HepG2 (cell line): ENCODE results near the gene MYO5B. TPM values are rescaled to one million over a fixed set of nuclear protein-coding genes. Genes with fewer than 3 reads are reported as not detected.

Experiments used
- GATAD2A ChIP-seq: IDR thresholded peaks from 2 replicates; pipeline ENCODE4 v1.6.1; 2016
- GFI1 ChIP-seq: sonication (generic); formaldehyde crosslinking; IDR thresholded peaks from 2 replicates; pipeline ENCODE4 v1.5.0; 2020; ENCODE audit warnings: missing genetic modification reagents, mild to moderate bottlenecking, borderline replicate concordance
- JARID2 ChIP-seq: sonication (generic); formaldehyde crosslinking; IDR thresholded peaks from 2 replicates; pipeline ENCODE4 v1.8.1; 2023; ENCODE audit warnings: missing genetic modification reagents, inconsistent platforms; ENCODE audit not compliant: insufficient replicate concordance
- ZNF574 ChIP-seq: sonication (generic); formaldehyde crosslinking; IDR thresholded peaks from 2 replicates; pipeline ENCODE4 v1.4.0; 2020; ENCODE audit warnings: missing genetic modification reagents
- ZNF776 ChIP-seq: sonication (generic); formaldehyde crosslinking; IDR thresholded peaks from 2 replicates; pipeline ENCODE4 v1.4.0; 2020; ENCODE audit warnings: mild to moderate bottlenecking, missing genetic modification reagents
- polyA plus RNA-seq, 8 experiments: library from polyadenylated mRNA; depleted of rRNA in 3 of 8; stranded (reverse) in 7 of 8; unstranded in 1 of 8; fragments of >200 nt; fragmentation: Illumina TruSeq in 4 of 8; extraction: Trizol in 4 of 8; gene quantifications; 2 replicates each; pipeline versions ENCODE4 v1.2.1 to v1.2.3, GENCODE V29; 2011 to 2016; ENCODE audit warnings: low read depth in 4 of 8, missing spikeins in 1 of 8, mixed read lengths in 1 of 8; ENCODE audit not compliant: insufficient read depth in 1 of 8
- total RNA-seq, 5 experiments: library from RNA; depleted of rRNA; stranded (reverse); fragments of >200 nt; fragmentation: Illumina TruSeq; extraction: Trizol; gene quantifications; 2 replicates each; pipeline ENCODE4 v1.2.3, GENCODE V29; 2016; ENCODE audit warnings: low read depth in 1 of 5
- TF ChIP-seq, protein P1 (sequence below), 2 experiments: fragments of 450-650 bp in 1 of 2; sonication (generic) in 1 of 2; formaldehyde crosslinking in 1 of 2; IDR thresholded peaks; 2 replicates each; pipeline versions ENCODE4 v1.6.1 to v1.8.0; 2016 to 2022; ENCODE audit warnings: antibody characterized with exemption in 1 of 2, mild to moderate bottlenecking in 1 of 2, missing genetic modification reagents in 1 of 2
- TF ChIP-seq, protein P2 (sequence below): sonication (generic); formaldehyde crosslinking; IDR thresholded peaks from 2 replicates; pipeline ENCODE4 v1.8.0; 2022; ENCODE audit warnings: mild to moderate bottlenecking, missing genetic modification reagents, moderate library complexity
- TF ChIP-seq, protein P3 (sequence below): sonication (generic); formaldehyde crosslinking; IDR thresholded peaks from 2 replicates; pipeline ENCODE4 v1.5.1; 2020; ENCODE audit warnings: mild to moderate bottlenecking, missing genetic modification reagents, borderline replicate concordance

The MYO5B gene
- total and polyA plus RNA-seq, 2 of the 13 experiments (the other 11 are each of a cell fraction or from before 2014, with no cell fraction given): 13.1 to 24.0 TPM

- TF ChIP-seq, protein P1, sequence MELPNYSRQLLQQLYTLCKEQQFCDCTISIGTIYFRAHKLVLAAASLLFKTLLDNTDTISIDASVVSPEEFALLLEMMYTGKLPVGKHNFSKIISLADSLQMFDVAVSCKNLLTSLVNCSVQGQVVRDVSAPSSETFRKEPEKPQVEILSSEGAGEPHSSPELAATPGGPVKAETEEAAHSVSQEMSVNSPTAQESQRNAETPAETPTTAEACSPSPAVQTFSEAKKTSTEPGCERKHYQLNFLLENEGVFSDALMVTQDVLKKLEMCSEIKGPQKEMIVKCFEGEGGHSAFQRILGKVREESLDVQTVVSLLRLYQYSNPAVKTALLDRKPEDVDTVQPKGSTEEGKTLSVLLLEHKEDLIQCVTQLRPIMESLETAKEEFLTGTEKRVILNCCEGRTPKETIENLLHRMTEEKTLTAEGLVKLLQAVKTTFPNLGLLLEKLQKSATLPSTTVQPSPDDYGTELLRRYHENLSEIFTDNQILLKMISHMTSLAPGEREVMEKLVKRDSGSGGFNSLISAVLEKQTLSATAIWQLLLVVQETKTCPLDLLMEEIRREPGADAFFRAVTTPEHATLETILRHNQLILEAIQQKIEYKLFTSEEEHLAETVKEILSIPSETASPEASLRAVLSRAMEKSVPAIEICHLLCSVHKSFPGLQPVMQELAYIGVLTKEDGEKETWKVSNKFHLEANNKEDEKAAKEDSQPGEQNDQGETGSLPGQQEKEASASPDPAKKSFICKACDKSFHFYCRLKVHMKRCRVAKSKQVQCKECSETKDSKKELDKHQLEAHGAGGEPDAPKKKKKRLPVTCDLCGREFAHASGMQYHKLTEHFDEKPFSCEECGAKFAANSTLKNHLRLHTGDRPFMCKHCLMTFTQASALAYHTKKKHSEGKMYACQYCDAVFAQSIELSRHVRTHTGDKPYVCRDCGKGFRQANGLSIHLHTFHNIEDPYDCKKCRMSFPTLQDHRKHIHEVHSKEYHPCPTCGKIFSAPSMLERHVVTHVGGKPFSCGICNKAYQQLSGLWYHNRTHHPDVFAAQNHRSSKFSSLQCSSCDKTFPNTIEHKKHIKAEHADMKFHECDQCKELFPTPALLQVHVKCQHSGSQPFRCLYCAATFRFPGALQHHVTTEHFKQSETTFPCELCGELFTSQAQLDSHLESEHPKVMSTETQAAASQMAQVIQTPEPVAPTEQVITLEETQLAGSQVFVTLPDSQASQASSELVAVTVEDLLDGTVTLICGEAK (IDR thresholded peaks at IDR 0.05): no peak
- TF ChIP-seq, protein P1 (CRISPR knock-in tag; IDR thresholded peaks at IDR 0.05): no peak
- TF ChIP-seq, protein P2, sequence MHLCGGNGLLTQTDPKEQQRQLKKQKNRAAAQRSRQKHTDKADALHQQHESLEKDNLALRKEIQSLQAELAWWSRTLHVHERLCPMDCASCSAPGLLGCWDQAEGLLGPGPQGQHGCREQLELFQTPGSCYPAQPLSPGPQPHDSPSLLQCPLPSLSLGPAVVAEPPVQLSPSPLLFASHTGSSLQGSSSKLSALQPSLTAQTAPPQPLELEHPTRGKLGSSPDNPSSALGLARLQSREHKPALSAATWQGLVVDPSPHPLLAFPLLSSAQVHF (CRISPR knock-in tag): no peak
- 0 out of 2 replicates have a peak, but pooled peaks have one; percentile 24 for TF ChIP-seq GATAD2A
- TF ChIP-seq ZNF574 (CRISPR knock-in tag): no peak
- TF ChIP-seq GFI1 (CRISPR knock-in tag): no peak
- no peak for TF ChIP-seq ZNF776
- TF ChIP-seq, protein P3, sequence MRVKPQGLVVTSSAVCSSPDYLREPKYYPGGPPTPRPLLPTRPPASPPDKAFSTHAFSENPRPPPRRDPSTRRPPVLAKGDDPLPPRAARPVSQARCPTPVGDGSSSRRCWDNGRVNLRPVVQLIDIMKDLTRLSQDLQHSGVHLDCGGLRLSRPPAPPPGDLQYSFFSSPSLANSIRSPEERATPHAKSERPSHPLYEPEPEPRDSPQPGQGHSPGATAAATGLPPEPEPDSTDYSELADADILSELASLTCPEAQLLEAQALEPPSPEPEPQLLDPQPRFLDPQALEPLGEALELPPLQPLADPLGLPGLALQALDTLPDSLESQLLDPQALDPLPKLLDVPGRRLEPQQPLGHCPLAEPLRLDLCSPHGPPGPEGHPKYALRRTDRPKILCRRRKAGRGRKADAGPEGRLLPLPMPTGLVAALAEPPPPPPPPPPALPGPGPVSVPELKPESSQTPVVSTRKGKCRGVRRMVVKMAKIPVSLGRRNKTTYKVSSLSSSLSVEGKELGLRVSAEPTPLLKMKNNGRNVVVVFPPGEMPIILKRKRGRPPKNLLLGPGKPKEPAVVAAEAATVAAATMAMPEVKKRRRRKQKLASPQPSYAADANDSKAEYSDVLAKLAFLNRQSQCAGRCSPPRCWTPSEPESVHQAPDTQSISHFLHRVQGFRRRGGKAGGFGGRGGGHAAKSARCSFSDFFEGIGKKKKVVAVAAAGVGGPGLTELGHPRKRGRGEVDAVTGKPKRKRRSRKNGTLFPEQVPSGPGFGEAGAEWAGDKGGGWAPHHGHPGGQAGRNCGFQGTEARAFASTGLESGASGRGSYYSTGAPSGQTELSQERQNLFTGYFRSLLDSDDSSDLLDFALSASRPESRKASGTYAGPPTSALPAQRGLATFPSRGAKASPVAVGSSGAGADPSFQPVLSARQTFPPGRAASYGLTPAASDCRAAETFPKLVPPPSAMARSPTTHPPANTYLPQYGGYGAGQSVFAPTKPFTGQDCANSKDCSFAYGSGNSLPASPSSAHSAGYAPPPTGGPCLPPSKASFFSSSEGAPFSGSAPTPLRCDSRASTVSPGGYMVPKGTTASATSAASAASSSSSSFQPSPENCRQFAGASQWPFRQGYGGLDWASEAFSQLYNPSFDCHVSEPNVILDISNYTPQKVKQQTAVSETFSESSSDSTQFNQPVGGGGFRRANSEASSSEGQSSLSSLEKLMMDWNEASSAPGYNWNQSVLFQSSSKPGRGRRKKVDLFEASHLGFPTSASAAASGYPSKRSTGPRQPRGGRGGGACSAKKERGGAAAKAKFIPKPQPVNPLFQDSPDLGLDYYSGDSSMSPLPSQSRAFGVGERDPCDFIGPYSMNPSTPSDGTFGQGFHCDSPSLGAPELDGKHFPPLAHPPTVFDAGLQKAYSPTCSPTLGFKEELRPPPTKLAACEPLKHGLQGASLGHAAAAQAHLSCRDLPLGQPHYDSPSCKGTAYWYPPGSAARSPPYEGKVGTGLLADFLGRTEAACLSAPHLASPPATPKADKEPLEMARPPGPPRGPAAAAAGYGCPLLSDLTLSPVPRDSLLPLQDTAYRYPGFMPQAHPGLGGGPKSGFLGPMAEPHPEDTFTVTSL: 0 out of 2 replicates have a peak, but pooled peaks have one; percentile 33
- TF ChIP-seq JARID2 (CRISPR knock-in tag): no peak
Measured at GRCh38 chr18:50143886-50144285, 51.1 kb downstream of the MYO5B start (continued).
